IMR-90 (cell line): ENCODE results near the gene PNKP. TPM values are rescaled to one million over a fixed set of nuclear protein-coding genes. Genes with fewer than 3 reads are reported as not detected.

ENCODE experiments used
- ATAC-seq: fragments of 200-7000 bp; cut with Tn5 transposase; 2 replicates; pipeline ENCODE4 v1.9.1; 2020; ENCODE audit warnings: low read depth, mild to moderate bottlenecking, moderate library complexity
- BruUV-seq: library from RNA; stranded (reverse); fragments of 400-500 nt; replicated peaks from 2 replicates; lab custom pipeline; 2021; lab: Mats Ljungman, UMichigan
- CTCF ChIA-PET: fragments of 300-600 bp; formaldehyde crosslinking; extraction: SDS; loops from one replicate; lab custom pipeline; 2021; ENCODE audit warnings: antibody characterized with exemption; lab: Yijun Ruan, JAX
- POLR2A ChIA-PET: fragments of 300-600 bp; sonication (Branson Sonifier 250); formaldehyde crosslinking; loops from one replicate; lab custom pipeline; 2022; ENCODE audit warnings: antibody characterized with exemption; ENCODE audit not compliant: unreplicated experiment; lab: Charles Lee
- DNase-seq: peaks from one replicate; pipeline ENCODE4 v3.0.0; 2013
- H2AFZ ChIP-seq: replicated peaks from 2 replicates; pipeline ENCODE3; 2013; ENCODE audit warnings: low read length, mild to moderate bottlenecking; ENCODE audit not compliant: poor library complexity
- H2AK5ac ChIP-seq: 2 replicates; pipeline ENCODE4 v1.6.1; 2013; ENCODE audit warnings: low read depth, low read length, inconsistent platforms
- H2AK9ac ChIP-seq: replicated peaks from 2 replicates; pipeline ENCODE3; 2013; ENCODE audit warnings: mild to moderate bottlenecking, low read depth, low read length, moderate library complexity; ENCODE audit not compliant: poor library complexity
- H2BK120ac ChIP-seq: 2 replicates; pipeline ENCODE4 v1.6.1; 2013; ENCODE audit warnings: low read depth, low read length, inconsistent platforms
- H2BK15ac ChIP-seq: 3 replicates; pipeline ENCODE4 v1.6.1; 2013; ENCODE audit warnings: low read depth, low read length, inconsistent platforms
- H2BK20ac ChIP-seq: 2 replicates; pipeline ENCODE4 v1.6.1; 2013; ENCODE audit warnings: low read depth, mild to moderate bottlenecking, inconsistent platforms, low read length, moderate library complexity
- H2BK5ac ChIP-seq: 2 replicates; pipeline ENCODE4 v1.6.1; 2013; ENCODE audit warnings: mild to moderate bottlenecking, low read depth, low read length, inconsistent platforms; ENCODE audit not compliant: poor library complexity, severe bottlenecking
- H3K14ac ChIP-seq: replicated peaks from 2 replicates; pipeline ENCODE4 v1.6.1; 2013; ENCODE audit warnings: low read depth, low read length, inconsistent platforms
- H3K18ac ChIP-seq: 2 replicates; pipeline ENCODE4 v1.6.1; 2013; ENCODE audit warnings: low read depth, low read length, control low read depth
- H3K23ac ChIP-seq: 2 replicates; pipeline ENCODE4 v1.6.1; 2013; ENCODE audit warnings: low read depth, low read length, inconsistent platforms
- H3K27ac ChIP-seq: 2 replicates; pipeline ENCODE4 v1.5.1; 2013; ENCODE audit warnings: mild to moderate bottlenecking, control low read depth, low read length; ENCODE audit not compliant: insufficient read depth
- H3K27me3 ChIP-seq: 2 replicates; pipeline ENCODE4 v1.6.1; 2013; ENCODE audit warnings: low read length; ENCODE audit not compliant: control insufficient read depth, insufficient read depth
- H3K36me3 ChIP-seq: 2 replicates; pipeline ENCODE4 v1.6.1; 2013; ENCODE audit warnings: low read length, mixed read lengths; ENCODE audit not compliant: control insufficient read depth, insufficient read depth
- H3K4ac ChIP-seq: 2 replicates; pipeline ENCODE4 v1.6.1; 2013; ENCODE audit warnings: low read depth, low read length, inconsistent platforms
- H3K4me1 ChIP-seq: 2 replicates; pipeline ENCODE4 v1.6.1; 2013; ENCODE audit warnings: low read length, mixed read lengths; ENCODE audit not compliant: control insufficient read depth, insufficient read depth
- H3K4me2 ChIP-seq: 2 replicates; pipeline ENCODE4 v1.6.1; 2013; ENCODE audit warnings: low read depth, mild to moderate bottlenecking, control low read depth, low read length, moderate library complexity
- H3K4me3 ChIP-seq: 2 replicates; pipeline ENCODE4 v1.5.1; 2013; ENCODE audit warnings: low read depth, mild to moderate bottlenecking, control low read depth, low read length, moderate library complexity; ENCODE audit not compliant: insufficient read depth
- H3K56ac ChIP-seq: 2 replicates; pipeline ENCODE4 v1.6.1; 2013; ENCODE audit warnings: low read length, inconsistent platforms; ENCODE audit not compliant: insufficient read depth; ENCODE audit errors: extremely low read depth
- H3K79me1 ChIP-seq, 2 experiments: 2 replicates each; pipeline ENCODE4 v1.6.1; 2013; ENCODE audit warnings: low read length in 2 of 2, inconsistent platforms in 1 of 2, low read depth in 1 of 2
- H3K9ac ChIP-seq: 2 replicates; pipeline ENCODE4 v1.6.1; 2013; ENCODE audit warnings: low read depth, low read length, control low read depth
- H3K9me1 ChIP-seq: 2 replicates; pipeline ENCODE4 v1.6.1; 2013; ENCODE audit warnings: low read length, inconsistent platforms; ENCODE audit not compliant: insufficient read depth
- H3K9me3 ChIP-seq: 2 replicates; pipeline ENCODE4 v1.6.1; 2013; ENCODE audit warnings: low read length; ENCODE audit not compliant: control insufficient read depth, insufficient read depth
- H4K20me1 ChIP-seq: 2 replicates; pipeline ENCODE4 v1.6.1; 2013; ENCODE audit warnings: low read length, inconsistent platforms; ENCODE audit not compliant: insufficient read depth
- H4K5ac ChIP-seq: 2 replicates; pipeline ENCODE4 v1.6.1; 2013; ENCODE audit warnings: mild to moderate bottlenecking, low read depth, low read length, control low read depth
- H4K8ac ChIP-seq, 2 experiments: 2 replicates each; pipeline ENCODE4 v1.6.1; 2013; ENCODE audit warnings: low read depth in 2 of 2, low read length in 2 of 2, control low read depth in 1 of 2, inconsistent platforms in 1 of 2
- H4K91ac ChIP-seq: 2 replicates; pipeline ENCODE4 v1.6.1; 2013; ENCODE audit warnings: low read depth, low read length, inconsistent platforms; ENCODE audit not compliant: insufficient read depth
- BHLHE40 ChIP-seq: fragments of 150-350 bp; IDR thresholded peaks from 2 replicates; pipeline ENCODE4 v1.6.1; 2016; ENCODE audit warnings: mild to moderate bottlenecking, low read depth, low read length
- CEBPB ChIP-seq: IDR thresholded peaks from 2 replicates; pipeline ENCODE4 v1.6.1; 2012; ENCODE audit warnings: low read depth, low read length, improper control_type of control experiment
- CHD1 ChIP-seq: IDR thresholded peaks from 2 replicates; pipeline ENCODE4 v1.6.1; 2012; ENCODE audit warnings: low read depth, low read length, improper control_type of control experiment
- FOS ChIP-seq: fragments of 150-350 bp; IDR thresholded peaks from 2 replicates; pipeline ENCODE4 v1.6.1; 2016; ENCODE audit warnings: low read depth, low read length
- MAFK ChIP-seq: IDR thresholded peaks from 2 replicates; pipeline ENCODE4 v1.6.1; 2012; ENCODE audit warnings: low read depth, low read length, improper control_type of control experiment
- MAZ ChIP-seq: IDR thresholded peaks from 2 replicates; pipeline ENCODE4 v1.6.1; 2012; ENCODE audit warnings: low read depth, mild to moderate bottlenecking, low read length, improper control_type of control experiment, moderate library complexity, borderline replicate concordance
- MXI1 ChIP-seq: IDR thresholded peaks from 2 replicates; pipeline ENCODE4 v1.6.1; 2012; ENCODE audit warnings: low read depth, mild to moderate bottlenecking, low read length, moderate library complexity, borderline replicate concordance
- NFE2L2 ChIP-seq: fragments of 150-350 bp; IDR thresholded peaks from 2 replicates; pipeline ENCODE4 v1.6.1; 2016; ENCODE audit warnings: low read depth, mild to moderate bottlenecking, low read length
- POLR2A ChIP-seq: IDR thresholded peaks from 2 replicates; pipeline ENCODE4 v1.6.1; 2012; ENCODE audit warnings: mild to moderate bottlenecking, low read depth, low read length
- RAD21 ChIP-seq: IDR thresholded peaks from 2 replicates; pipeline ENCODE4 v1.6.1; 2012; ENCODE audit warnings: low read length, improper control_type of control experiment
- RCOR1 ChIP-seq: IDR thresholded peaks from 2 replicates; pipeline ENCODE4 v1.6.1; 2012; ENCODE audit warnings: mild to moderate bottlenecking, low read length, improper control_type of control experiment; ENCODE audit not compliant: insufficient replicate concordance
- SMC3 ChIP-seq: fragments of 150-350 bp; IDR thresholded peaks from 2 replicates; pipeline ENCODE4 v1.6.1; 2016; ENCODE audit warnings: low read depth, mild to moderate bottlenecking, antibody characterized with exemption, low read length, moderate library complexity
- WGBS, 2 experiments: methylation state at CpG; one replicate each; pipeline versions ENCODE4 v1.1.5 to v1.1.7; 2013; ENCODE audit warnings: missing lambda C conversion rate in 2 of 2; ENCODE audit not compliant: insufficient read length in 1 of 2; ENCODE audit errors: extremely low coverage in 2 of 2; 5-methylcytosine and 5-hydroxymethylcytosine counted together
- dilution Hi-C: fragments of 300-500 bp; cut with HindIII; formaldehyde crosslinking; loops from one replicate; pipeline ENCODE4 v1.14.3; 2018; ENCODE audit warnings: low sequenced_read_pairs; ENCODE audit not compliant: unreplicated experiment
- in situ Hi-C: fragments of 300-500 bp; cut with MboI; formaldehyde crosslinking; loops from 3 replicates; pipeline ENCODE4 v1.14.3; 2019; ENCODE audit warnings: low sequenced_read_pairs, inconsistent platforms, mixed read lengths
- intact Hi-C: fragments of 100-400 bp; cut with micrococcal nuclease; formaldehyde crosslinking; loops from 2 replicates; pipeline ENCODE4 v1.10.0; 2022
- polyA plus RNA-seq, 3 experiments: library from polyadenylated mRNA; depleted of rRNA; stranded (reverse); fragments of >200 nt; gene quantifications; 2 replicates each; pipeline ENCODE4 v1.2.3, GENCODE V29; 2012; ENCODE audit warnings: low replicate concordance in 1 of 3
- total RNA-seq: library from RNA; depleted of rRNA; stranded (reverse); fragments of >200 nt; gene quantifications from 2 replicates; pipeline ENCODE4 v1.2.3, GENCODE V29; 2012
- TF ChIP-seq, protein P1 (sequence below): fragments of 150-350 bp; IDR thresholded peaks from 2 replicates; pipeline ENCODE4 v1.6.1; 2016; ENCODE audit warnings: low read depth, mild to moderate bottlenecking, low read length, moderate library complexity, borderline replicate concordance
- TF ChIP-seq, protein P2 (sequence below): fragments of 150-350 bp; IDR thresholded peaks from 2 replicates; pipeline ENCODE4 v1.6.1; 2017; ENCODE audit warnings: mild to moderate bottlenecking, antibody characterized with exemption, low read length, low read depth
- TF ChIP-seq, protein P3 (sequence below): conservative IDR thresholded peaks from 2 replicates; pipeline ENCODE4 v1.5.1; 2012; ENCODE audit warnings: mild to moderate bottlenecking, low read depth, low read length, improper control_type of control experiment

The PNKP gene
- total and polyA plus RNA-seq, 2 of the 4 experiments (the other 2 are of a cell fraction), result 14.2 to 25.0 TPM

DNA sequence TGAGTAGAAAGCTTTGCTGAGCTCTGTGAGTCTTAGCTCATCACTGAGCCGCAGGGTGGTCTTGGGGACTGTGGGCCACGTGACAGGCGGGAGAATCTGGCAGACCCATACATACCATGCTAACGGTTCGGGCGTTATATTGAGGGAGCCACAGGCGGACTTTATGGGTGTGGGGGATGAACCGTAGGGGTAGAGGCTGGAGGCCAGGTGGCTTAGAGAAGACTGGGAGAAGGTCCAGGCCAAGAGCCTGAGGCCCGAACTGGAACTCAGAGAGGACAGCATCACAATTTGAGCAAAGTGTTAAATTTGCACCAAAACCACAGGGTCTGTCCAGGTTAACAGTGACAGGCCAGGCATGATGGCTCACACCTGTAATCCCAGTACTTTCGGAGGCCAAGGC, 46.3 kb upstream of the PNKP start:
- Histone ChIP-seq H3K4me1 (peaks cover 3% of the 10 kb centered on the region), H3K9me1 (peaks cover 9% of the 10 kb centered on the region), H3K23ac (no peak overlapping the region), H3K27ac (no peak overlapping the region), H4K20me1 (peaks cover 28% of the 10 kb centered on the region), H2AFZ (no peak overlapping the region), H2AK5ac (no peak overlapping the region), H2BK120ac (no peak overlapping the region), H2BK20ac (no peak overlapping the region), H3K4ac (no peak overlapping the region), H3K9ac (no peak overlapping the region), H3K18ac (no peak overlapping the region), H3K9me3 (no peaks in the 10 kb centered on the region), H3K56ac (no peak overlapping the region), H3K4me3 (no peak overlapping the region), H2AK9ac (no peak overlapping the region), H3K14ac (no peak overlapping the region), H3K4me2 (no peak overlapping the region), H4K8ac (no peak overlapping the region), H4K5ac (no peak overlapping the region), H2BK5ac (no peak overlapping the region), H3K27me3 (no peaks in the 10 kb centered on the region), H2BK15ac (no peak overlapping the region), H3K79me1 (peaks cover 30 to 77% of the 10 kb centered on the region in 2 experiments), H4K91ac (no peak overlapping the region), H3K36me3 (peaks cover 59% of the 10 kb centered on the region)
- TF ChIP-seq CHD1 (no peak), FOS (no peak), RCOR1 (no peak), POLR2A (no peak), MAFK (no peak), MXI1 (no peak), CEBPB (no peak), SMC3 (no peak), RAD21 (no peak), NFE2L2 (no peak), MAZ (no peak), BHLHE40 (no peak)
- TF ChIP-seq, protein P1, sequence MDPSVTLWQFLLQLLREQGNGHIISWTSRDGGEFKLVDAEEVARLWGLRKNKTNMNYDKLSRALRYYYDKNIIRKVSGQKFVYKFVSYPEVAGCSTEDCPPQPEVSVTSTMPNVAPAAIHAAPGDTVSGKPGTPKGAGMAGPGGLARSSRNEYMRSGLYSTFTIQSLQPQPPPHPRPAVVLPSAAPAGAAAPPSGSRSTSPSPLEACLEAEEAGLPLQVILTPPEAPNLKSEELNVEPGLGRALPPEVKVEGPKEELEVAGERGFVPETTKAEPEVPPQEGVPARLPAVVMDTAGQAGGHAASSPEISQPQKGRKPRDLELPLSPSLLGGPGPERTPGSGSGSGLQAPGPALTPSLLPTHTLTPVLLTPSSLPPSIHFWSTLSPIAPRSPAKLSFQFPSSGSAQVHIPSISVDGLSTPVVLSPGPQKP, result no peak
- TF ChIP-seq, protein P2, sequence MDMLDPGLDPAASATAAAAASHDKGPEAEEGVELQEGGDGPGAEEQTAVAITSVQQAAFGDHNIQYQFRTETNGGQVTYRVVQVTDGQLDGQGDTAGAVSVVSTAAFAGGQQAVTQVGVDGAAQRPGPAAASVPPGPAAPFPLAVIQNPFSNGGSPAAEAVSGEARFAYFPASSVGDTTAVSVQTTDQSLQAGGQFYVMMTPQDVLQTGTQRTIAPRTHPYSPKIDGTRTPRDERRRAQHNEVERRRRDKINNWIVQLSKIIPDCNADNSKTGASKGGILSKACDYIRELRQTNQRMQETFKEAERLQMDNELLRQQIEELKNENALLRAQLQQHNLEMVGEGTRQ, result no peak
- TF ChIP-seq, protein P3, sequence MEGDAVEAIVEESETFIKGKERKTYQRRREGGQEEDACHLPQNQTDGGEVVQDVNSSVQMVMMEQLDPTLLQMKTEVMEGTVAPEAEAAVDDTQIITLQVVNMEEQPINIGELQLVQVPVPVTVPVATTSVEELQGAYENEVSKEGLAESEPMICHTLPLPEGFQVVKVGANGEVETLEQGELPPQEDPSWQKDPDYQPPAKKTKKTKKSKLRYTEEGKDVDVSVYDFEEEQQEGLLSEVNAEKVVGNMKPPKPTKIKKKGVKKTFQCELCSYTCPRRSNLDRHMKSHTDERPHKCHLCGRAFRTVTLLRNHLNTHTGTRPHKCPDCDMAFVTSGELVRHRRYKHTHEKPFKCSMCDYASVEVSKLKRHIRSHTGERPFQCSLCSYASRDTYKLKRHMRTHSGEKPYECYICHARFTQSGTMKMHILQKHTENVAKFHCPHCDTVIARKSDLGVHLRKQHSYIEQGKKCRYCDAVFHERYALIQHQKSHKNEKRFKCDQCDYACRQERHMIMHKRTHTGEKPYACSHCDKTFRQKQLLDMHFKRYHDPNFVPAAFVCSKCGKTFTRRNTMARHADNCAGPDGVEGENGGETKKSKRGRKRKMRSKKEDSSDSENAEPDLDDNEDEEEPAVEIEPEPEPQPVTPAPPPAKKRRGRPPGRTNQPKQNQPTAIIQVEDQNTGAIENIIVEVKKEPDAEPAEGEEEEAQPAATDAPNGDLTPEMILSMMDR, result no peak
- in situ Hi-C loops, result no loop called here
- BruUV-seq, result no TSS peak
- ATAC-seq, result no peak
- 100% methylated on average over 1 of the region's 10 CpGs; no CpG with 5 or more reads in 1 of the 2 experiments for WGBS, 2 experiments
- DNase-seq, result no peak
- intact Hi-C loops, result no loop called here
- ChIA-PET POLR2A (no interaction called here), CTCF (no interaction called here)
- dilution Hi-C loops, result no loop called here
